Natural killer cell (primary cell): ENCODE results near the gene HOXB6. TPM values are rescaled to one million over a fixed set of nuclear protein-coding genes. Genes with fewer than 3 reads are reported as not detected.

Experiments used
- ATAC-seq, 3 donors: fragments of 150-1000 bp in 2 of 3; fragments of 200-7000 bp in 1 of 3; cut with Tn5 transposase; 1 replicate in 1 of 3; 2 replicates in 2 of 3; pipeline ENCODE4 v1.10.0; 2021; ENCODE audit warnings: mild to moderate bottlenecking in 2 of 3, moderate library complexity in 2 of 3
- DNase-seq, 2 donors: peaks; one replicate each; pipeline versions ENCODE4 v3.0.0 to v3.0.0-alpha.2; 2013 to 2021; ENCODE audit warnings: mixed read lengths in 1 of 2
- H3K27ac ChIP-seq: one replicate; pipeline ENCODE4 v1.5.1; 2013; ENCODE audit warnings: mild to moderate bottlenecking, low read length
- H3K27me3 ChIP-seq: one replicate; pipeline ENCODE4 v1.6.1; 2013; ENCODE audit warnings: low read length; ENCODE audit not compliant: control insufficient read depth, insufficient read depth
- H3K36me3 ChIP-seq: one replicate; pipeline ENCODE4 v1.6.1; 2013; ENCODE audit warnings: low read length; ENCODE audit not compliant: control insufficient read depth, insufficient read depth
- H3K4me1 ChIP-seq: one replicate; pipeline ENCODE4 v1.6.1; 2013; ENCODE audit warnings: low read length; ENCODE audit not compliant: control insufficient read depth, insufficient read depth
- H3K4me3 ChIP-seq: one replicate; pipeline ENCODE4 v1.5.1; 2013; ENCODE audit warnings: low read length
- H3K9me3 ChIP-seq: one replicate; pipeline ENCODE4 v1.6.1; 2013; ENCODE audit warnings: low read length; ENCODE audit not compliant: control insufficient read depth, insufficient read depth
- H3K27ac Mint-ChIP-seq, 2 donors: one replicate each; pipeline ENCODE4 v1.8.0; 2022; ENCODE audit warnings: mild to moderate bottlenecking in 2 of 2, mixed read lengths in 2 of 2, moderate library complexity in 1 of 2
- H3K27me3 Mint-ChIP-seq, 2 donors: one replicate each; pipeline ENCODE4 v1.8.0; 2022; ENCODE audit warnings: low read depth in 2 of 2, mixed read lengths in 2 of 2
- H3K36me3 Mint-ChIP-seq: one replicate; pipeline ENCODE4 v1.8.0; 2022; ENCODE audit warnings: mixed read lengths
- H3K4me1 Mint-ChIP-seq, 2 donors: one replicate each; pipeline ENCODE4 v1.8.0; 2022; ENCODE audit warnings: mixed read lengths in 2 of 2
- H3K4me3 Mint-ChIP-seq: one replicate; pipeline ENCODE4 v1.8.0; 2022; ENCODE audit warnings: mild to moderate bottlenecking, moderate library complexity, mixed read lengths
- H3K9me3 Mint-ChIP-seq, 2 donors: one replicate each; pipeline ENCODE4 v1.8.0; 2022; ENCODE audit warnings: mixed read lengths in 2 of 2
- CTCF ChIP-seq: fragments of 200-600 bp; IDR thresholded peaks from one replicate; pipeline ENCODE4 v1.8.0; 2022; ENCODE audit warnings: antibody characterized with exemption
- WGBS: methylation state at CpG from one replicate; pipeline ENCODE4 v1.1.7; 2013; ENCODE audit warnings: missing lambda C conversion rate; ENCODE audit not compliant: insufficient coverage; 5-methylcytosine and 5-hydroxymethylcytosine counted together
- intact Hi-C: fragments of 100-400 bp; cut with micrococcal nuclease; formaldehyde crosslinking; loops from one replicate; pipeline ENCODE4 v1.14.2; 2022
- total RNA-seq, 4 donors: library from RNA; stranded (reverse); fragments of 120-200 nt in 1 of 4; gene quantifications; one replicate each; pipeline versions ENCODE4 v1.2.3 to v1.2.4, GENCODE V29; 2013 to 2022

Gene HOXB6
- total RNA-seq, 3 donors from 2014 or later (not counting 1 experiment from before 2014, with no cell fraction given): not detected

DNA sequence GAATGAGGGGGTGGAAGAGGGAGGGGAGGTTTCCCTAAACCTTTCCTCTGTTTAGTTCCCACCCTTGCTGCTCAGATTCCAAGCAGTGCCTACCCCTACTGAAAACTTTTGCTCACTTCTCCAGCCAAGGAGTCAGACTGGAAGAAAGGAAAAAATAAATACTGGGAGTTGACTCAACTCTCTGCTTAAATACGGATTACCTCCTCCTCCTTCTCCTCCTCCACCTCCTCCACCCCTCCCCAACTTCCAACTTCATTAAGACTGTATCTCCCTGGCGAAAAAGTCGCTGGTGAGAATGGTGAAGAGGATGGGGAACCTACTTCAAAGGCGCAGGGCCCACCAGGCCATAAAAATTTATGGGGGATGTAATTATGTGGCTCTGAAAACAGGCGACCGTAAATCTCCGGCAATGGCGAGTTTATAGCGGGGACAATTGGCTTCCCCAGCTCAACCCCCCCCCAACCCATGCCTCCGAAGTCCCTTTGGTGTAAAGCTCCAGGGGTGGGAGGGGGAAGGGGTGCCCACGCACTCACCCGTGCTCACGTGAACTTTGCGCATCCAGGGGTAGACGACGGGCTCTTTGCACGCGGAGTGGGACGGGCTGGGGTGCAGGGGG, 27.3 kb downstream of the HOXB6 start:
- TF ChIP-seq CTCF: no peak
- Mint-ChIP-seq H3K27ac (peak overlapping the region in 1 of 2 donors; percentile 89), H3K36me3 (no peaks in the 10 kb centered on the region), H3K4me3 (peak overlapping the region; percentile 83), H3K4me1 (peaks cover 44 to 70% of the 10 kb centered on the region in 2 donors), H3K27me3 (peaks cover 23 to 35% of the 10 kb centered on the region in 2 donors), H3K9me3 (no peaks in the 10 kb centered on the region)
- peak in 1 of 2 donors; percentile 50 for DNase-seq
- intact Hi-C loops: no loop called here
- 2% methylated on average over 10 of the region's 19 CpGs for WGBS
- Histone ChIP-seq H3K4me3 (peak overlapping the region; percentile 44), H3K4me1 (peaks cover 60% of the 10 kb centered on the region), H3K36me3 (no peaks in the 10 kb centered on the region), H3K9me3 (no peaks in the 10 kb centered on the region), H3K27me3 (peaks cover 26% of the 10 kb centered on the region), H3K27ac (no peak overlapping the region)
- ATAC-seq: peak in 2 of 3 donors; percentile 10 to 13

DNA sequence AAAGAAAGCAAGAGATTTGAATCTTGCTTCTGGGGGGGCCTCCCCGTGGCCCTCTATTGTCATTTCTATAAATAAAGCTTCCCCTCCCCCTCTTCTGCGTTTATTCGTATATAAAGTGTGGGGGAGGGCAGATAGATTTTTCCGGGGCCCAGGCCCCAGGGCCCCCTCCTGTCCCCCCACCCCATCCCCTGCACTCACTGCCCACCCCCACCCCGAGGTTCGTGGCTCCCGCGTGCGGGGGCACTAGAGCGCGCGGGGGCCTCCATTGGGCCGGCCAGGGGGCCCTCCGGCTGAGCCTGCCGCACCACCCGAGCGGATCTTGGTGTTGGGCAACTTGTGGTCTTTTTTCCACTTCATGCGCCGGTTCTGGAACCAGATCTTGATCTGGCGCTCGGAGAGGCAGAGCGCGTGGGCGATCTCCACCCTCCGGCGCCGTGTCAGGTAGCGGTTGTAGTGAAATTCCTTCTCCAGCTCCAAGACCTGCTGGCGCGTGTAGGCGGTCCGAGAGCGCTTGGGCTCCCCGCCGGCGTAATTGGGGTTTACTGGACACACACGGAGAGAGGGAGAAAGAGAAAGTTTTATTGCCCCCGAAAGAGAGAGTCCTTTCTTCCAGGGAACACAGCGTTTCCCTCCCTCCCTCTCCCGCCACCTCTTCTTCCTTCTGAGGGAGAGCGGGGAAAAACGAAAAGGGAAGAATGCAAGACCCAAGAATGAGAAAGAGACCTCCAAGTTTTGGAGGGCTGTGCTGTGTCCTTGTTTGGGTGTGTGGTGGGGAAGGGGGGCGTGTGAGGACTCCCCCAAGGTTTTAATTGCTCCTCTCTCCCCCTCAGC, 28.1 kb downstream of the HOXB6 start:
- H3K4me1 ChIP-seq: peaks cover 54% of the 10 kb centered on the region
- Mint-ChIP-seq H3K36me3 (no peaks in the 10 kb centered on the region), H3K27me3 (peaks cover 21 to 30% of the 10 kb centered on the region in 2 donors), H3K4me1 (peaks cover 41 to 67% of the 10 kb centered on the region in 2 donors), H3K27ac (peak overlapping the region in 1 of 2 donors; percentile 89), H3K9me3 (no peaks in the 10 kb centered on the region), H3K4me3 (peak overlapping the region; percentile 75)
- no peak overlapping the region for H3K27ac ChIP-seq
- DNase-seq (peak in 1 of 2 donors; percentile 16), ATAC-seq (no peak)
- no peaks in the 10 kb centered on the region for H3K36me3 ChIP-seq
- 38% methylated on average over 31 of the region's 43 CpGs for WGBS
- no peak for TF ChIP-seq CTCF
- peak overlapping the region; percentile 6 for H3K4me3 ChIP-seq
- peaks cover 22% of the 10 kb centered on the region for H3K27me3 ChIP-seq
- intact Hi-C loops: no loop called here
- no peaks in the 10 kb centered on the region for H3K9me3 ChIP-seq

DNA sequence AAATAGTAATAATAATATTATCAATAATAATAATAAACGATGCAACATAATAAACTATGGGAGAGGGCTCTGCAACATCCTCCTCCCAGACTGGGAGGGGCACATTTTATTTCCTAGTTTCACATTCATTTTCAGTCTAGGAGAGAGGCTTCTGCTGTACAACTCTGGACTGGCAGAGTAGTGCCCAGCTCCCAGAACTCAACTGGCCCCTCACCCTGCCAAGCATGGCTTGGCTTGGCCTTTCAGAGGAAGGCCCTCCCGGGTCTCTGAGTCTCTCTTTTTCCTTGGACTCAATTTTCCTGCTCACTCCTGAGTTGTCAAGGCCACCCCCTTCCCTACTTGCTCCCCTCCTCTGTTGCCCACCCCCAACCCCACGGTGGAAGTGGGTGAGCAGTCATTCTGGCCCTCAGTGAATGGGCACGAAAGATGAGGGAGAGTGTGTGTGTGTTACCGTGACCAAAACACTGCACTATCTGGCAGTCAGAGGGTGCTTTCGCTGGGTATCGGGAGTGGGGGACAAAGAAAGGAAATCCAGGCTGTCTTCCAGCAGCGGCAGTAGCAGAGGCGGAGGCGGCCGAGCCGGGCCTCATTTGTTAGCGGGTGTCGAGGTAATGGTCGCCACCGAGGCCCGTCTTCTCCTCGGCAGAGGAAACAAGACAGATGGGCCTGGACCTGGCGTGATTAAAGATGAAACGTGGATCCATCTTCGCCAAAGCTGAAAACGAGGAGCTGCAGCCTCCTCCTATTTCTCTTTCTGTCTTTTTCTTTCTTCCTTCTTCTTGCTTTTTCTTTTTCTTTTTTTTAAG, 28.9 kb downstream of the HOXB6 start:
- H3K4me3 ChIP-seq: no peak overlapping the region
- Mint-ChIP-seq H3K4me1 (peaks cover 41 to 66% of the 10 kb centered on the region in 2 donors), H3K36me3 (no peaks in the 10 kb centered on the region), H3K27ac (peak overlapping the region in 1 of 2 donors; percentile 44), H3K9me3 (no peaks in the 10 kb centered on the region), H3K27me3 (peaks cover 21 to 22% of the 10 kb centered on the region in 2 donors), H3K4me3 (peak overlapping the region; percentile 45)
- peaks cover 15% of the 10 kb centered on the region for H3K27me3 ChIP-seq
- H3K9me3 ChIP-seq: no peaks in the 10 kb centered on the region
- no peak for TF ChIP-seq CTCF
- intact Hi-C loops: no loop called here
- no peak overlapping the region for H3K27ac ChIP-seq
- peaks cover 49% of the 10 kb centered on the region for H3K4me1 ChIP-seq
- H3K36me3 ChIP-seq: no peaks in the 10 kb centered on the region
- peak in 1 of 2 donors; percentile 15 for DNase-seq
- ATAC-seq: no peak
- 78% methylated on average over 22 of the region's 22 CpGs for WGBS
